HG03378 (cell line): ENCODE measurements around the gene PHLDB3.

Experiments
- ATAC-seq: cut with Tn5 transposase; IDR thresholded peaks from one replicate; pipeline ENCODE4 v1.9.1; 2021; ENCODE audit warnings: mild to moderate bottlenecking, moderate library complexity; ENCODE audit not compliant: unreplicated experiment

PHLDB3 gene

GRCh38 chr19:43501661-43502418 lies 2.7 kb downstream of the PHLDB3 start:
- ATAC-seq, result no peak

- no peak for ATAC-seq
These were observed 5.5 kb downstream of the PHLDB3 start for GRCh38 chr19:43499042-43499441.

- ATAC-seq, result no peak
These were observed 6.2 kb downstream of the PHLDB3 start for GRCh38 chr19:43498233-43498842.

- no peak for ATAC-seq
These were observed 7.6 kb downstream of the PHLDB3 start for GRCh38 chr19:43496960-43497359.

- ATAC-seq, result no peak
These were observed 9.5 kb downstream of the PHLDB3 start for GRCh38 chr19:43495082-43495481.

GRCh38 chr19:43490759-43491158 lies 13.8 kb downstream of the PHLDB3 start:
- ATAC-seq, result no peak

GRCh38 chr19:43489979-43490599 lies 14.5 kb downstream of the PHLDB3 start:
- no peak for ATAC-seq

- no peak for ATAC-seq
These were observed 15.2 kb downstream of the PHLDB3 start for GRCh38 chr19:43489310-43489709.

- ATAC-seq, result no peak
These were observed 16.4 kb downstream of the PHLDB3 start for GRCh38 chr19:43488179-43488578.

GRCh38 chr19:43486412-43486811 lies 18.1 kb downstream of the PHLDB3 start:
- ATAC-seq, result no peak

- ATAC-seq, result no peak
These were observed 18.6 kb downstream of the PHLDB3 start for GRCh38 chr19:43485951-43486350.

GRCh38 chr19:43483281-43483680 lies 21.3 kb downstream of the PHLDB3 start:
- no peak for ATAC-seq

GRCh38 chr19:43482193-43482592 lies 22.4 kb downstream of the PHLDB3 start:
- no peak for ATAC-seq

- ATAC-seq, result no peak
These were observed 22.8 kb downstream of the PHLDB3 start for GRCh38 chr19:43481701-43482100.

GRCh38 chr19:43480574-43480973 lies 24.0 kb downstream of the PHLDB3 start:
- ATAC-seq, result no peak

- ATAC-seq, result no peak
These were observed 24.5 kb downstream of the PHLDB3 start for GRCh38 chr19:43479961-43480561.

GRCh38 chr19:43479226-43479625 lies 25.3 kb downstream of the PHLDB3 start:
- ATAC-seq, result no peak

GRCh38 chr19:43478323-43478722 lies 26.2 kb downstream of the PHLDB3 start:
- no peak for ATAC-seq

- ATAC-seq, result no peak
These were observed 27.9 kb downstream of the PHLDB3 start for GRCh38 chr19:43476606-43477005.

GRCh38 chr19:43474986-43475705 lies 29.4 kb downstream of the PHLDB3 start:
- peak; percentile 72 for ATAC-seq

- ATAC-seq, result no peak
These were observed 30.1 kb downstream of the PHLDB3 start for GRCh38 chr19:43474487-43474886.
